GM23248 (cell line): ENCODE measurements around the gene FEZ2. TPM values are rescaled to one million over a fixed set of nuclear protein-coding genes. Genes with fewer than 3 reads are reported as not detected.

ENCODE experiments used
- DNase-seq: peaks from one replicate; pipeline ENCODE4 v3.0.0-alpha.2; 2015
- H2AFZ ChIP-seq: fragments of 200-600 bp; sonication (generic); 2 replicates; pipeline ENCODE4 v1.6.1; 2016; ENCODE audit warnings: antibody characterized with exemption
- H3F3A ChIP-seq: fragments of 200-600 bp; sonication (generic); 2 replicates; pipeline ENCODE4 v1.6.1; 2016; ENCODE audit warnings: mild to moderate bottlenecking, antibody characterized with exemption, mixed run types; ENCODE audit not compliant: insufficient read depth
- H3K27ac ChIP-seq: fragments of 200-600 bp; sonication (generic); 2 replicates; pipeline ENCODE4 v1.5.1; 2016; ENCODE audit warnings: mild to moderate bottlenecking
- H3K27me3 ChIP-seq: fragments of 200-600 bp; sonication (generic); replicated peaks from 2 replicates; pipeline ENCODE4 v1.6.1; 2016; ENCODE audit warnings: mild to moderate bottlenecking; ENCODE audit not compliant: insufficient read depth
- H3K36me3 ChIP-seq: fragments of 200-600 bp; sonication (generic); 2 replicates; pipeline ENCODE4 v1.6.1; 2016; ENCODE audit warnings: low read depth, mild to moderate bottlenecking
- H3K4me1 ChIP-seq: fragments of 200-600 bp; sonication (generic); 2 replicates; pipeline ENCODE4 v1.6.1; 2016; ENCODE audit warnings: mild to moderate bottlenecking; ENCODE audit not compliant: insufficient read depth
- H3K4me2 ChIP-seq: fragments of 200-600 bp; sonication (generic); one replicate; pipeline ENCODE4 v1.6.1; 2016; ENCODE audit warnings: mild to moderate bottlenecking; ENCODE audit not compliant: unreplicated experiment
- H3K4me3 ChIP-seq: fragments of 200-600 bp; sonication (generic); 2 replicates; pipeline ENCODE4 v1.5.1; 2016; ENCODE audit warnings: mild to moderate bottlenecking
- H3K79me2 ChIP-seq: fragments of 200-600 bp; sonication (generic); 2 replicates; pipeline ENCODE4 v1.6.1; 2016; ENCODE audit warnings: mild to moderate bottlenecking; ENCODE audit not compliant: insufficient read depth
- H3K9ac ChIP-seq: fragments of 200-600 bp; sonication (generic); 2 replicates; pipeline ENCODE4 v1.6.1; 2016; ENCODE audit warnings: mild to moderate bottlenecking
- H3K9me2 ChIP-seq: fragments of 200-600 bp; sonication (generic); 2 replicates; pipeline ENCODE4 v1.6.1; 2016; ENCODE audit warnings: mixed run types, mild to moderate bottlenecking, moderate library complexity; ENCODE audit not compliant: insufficient read depth
- H3K9me3 ChIP-seq: fragments of 200-600 bp; sonication (generic); one replicate; pipeline ENCODE4 v1.6.1; 2017; ENCODE audit warnings: low read depth
- H4K20me1 ChIP-seq: fragments of 200-600 bp; sonication (generic); 2 replicates; pipeline ENCODE4 v1.6.0; 2016; ENCODE audit not compliant: insufficient read depth
- EZH2 ChIP-seq: fragments of 200-600 bp; sonication (generic); IDR thresholded peaks from 2 replicates; pipeline ENCODE4 v1.6.1; 2018; ENCODE audit warnings: antibody characterized with exemption, mild to moderate bottlenecking; ENCODE audit not compliant: insufficient read depth, poor library complexity, severe bottlenecking
- EZH2phosphoT487 ChIP-seq: fragments of 200-600 bp; sonication (generic); IDR thresholded peaks from 2 replicates; pipeline ENCODE4 v1.6.1; 2018; ENCODE audit warnings: antibody characterized with exemption, moderate library complexity, mild to moderate bottlenecking, low read depth; ENCODE audit not compliant: insufficient read depth
- WGBS, 2 experiments: methylation state at CpG; one replicate each; pipeline ENCODE4 v1.1.6; 2015 to 2017; ENCODE audit warnings: low lambda C conversion rate in 2 of 2, low coverage in 1 of 2; ENCODE audit errors: missing lambda C conversion rate in 2 of 2; 5-methylcytosine and 5-hydroxymethylcytosine counted together
- in situ Hi-C: fragments of 300-500 bp; cut with MboI; formaldehyde crosslinking; loops from 2 replicates; pipeline ENCODE4 v1.15.0; 2020
- polyA plus RNA-seq: library from polyadenylated mRNA; unstranded; fragments of >200 nt; fragmentation: Nextera tagmentation; extraction: Ambion mirVana; gene quantifications from 2 replicates; pipeline ENCODE4 v1.2.1, GENCODE V29; 2016
- total RNA-seq: library from RNA; depleted of rRNA; stranded (reverse); fragments of >200 nt; shearing (Covaris generic); gene quantifications from 2 replicates; pipeline ENCODE4 v1.2.3, GENCODE V29; 2014; rRNA removed

FEZ2 gene
- total and polyA plus RNA-seq, 2 experiments from 2014 or later: 48.8 to 93.2 TPM

DNA sequence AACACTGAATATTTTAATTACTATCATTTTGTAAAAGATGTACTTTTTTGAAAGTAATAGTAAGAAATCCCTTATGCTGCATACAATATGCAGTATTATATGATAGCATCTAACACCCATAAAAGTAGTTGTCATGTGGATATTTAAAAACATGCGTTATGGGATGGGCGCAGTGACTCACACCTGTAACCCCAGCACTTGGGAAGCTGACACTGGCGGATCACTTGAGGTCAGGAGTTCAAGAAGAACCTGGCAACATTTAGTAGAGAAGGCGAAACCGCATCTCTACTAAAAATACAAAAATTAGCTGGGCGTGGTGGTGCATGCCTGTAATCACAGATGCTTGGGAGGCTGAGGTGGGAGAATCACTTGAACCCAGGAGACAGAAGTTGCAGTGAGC lies 88.9 kb downstream of the FEZ2 start:
- Histone ChIP-seq H3K9me2 (no peaks in the 10 kb centered on the region), H3K4me2 (no peak overlapping the region), H3K4me1 (0 out of 2 replicates have a peak, but pooled peaks cover 7% of the 10 kb centered on the region), H3K9me3 (no peaks in the 10 kb centered on the region), H3K9ac (no peak overlapping the region), H3K27ac (0 out of 2 replicates have a peak overlapping the region, but pooled peaks have one; percentile 28), H3F3A (peaks cover 89% of the 10 kb centered on the region), H3K79me2 (peaks cover 77% of the 10 kb centered on the region), H3K27me3 (no peaks in the 10 kb centered on the region), H2AFZ (no peak overlapping the region), H3K36me3 (peaks cover 83% of the 10 kb centered on the region), H4K20me1 (no peaks in the 10 kb centered on the region), H3K4me3 (no peak overlapping the region)
- 94 to 97% methylated on average over 6 of the region's 6 CpGs for WGBS, 2 experiments
- in situ Hi-C loops: no loop called here
- TF ChIP-seq EZH2phosphoT487 (no peak), EZH2 (no peak)
- no peak for DNase-seq

GRCh38 chr2:36507408-36507812 lies 90.6 kb downstream of the FEZ2 start:
- Histone ChIP-seq H3K27me3 (no peaks in the 10 kb centered on the region), H3K4me3 (no peak overlapping the region), H3K36me3 (peaks cover 83% of the 10 kb centered on the region), H3K4me2 (no peak overlapping the region), H3K9ac (no peak overlapping the region), H3K9me3 (no peaks in the 10 kb centered on the region), H3K9me2 (no peaks in the 10 kb centered on the region), H2AFZ (no peak overlapping the region), H3F3A (peaks cover 87% of the 10 kb centered on the region), H3K79me2 (peaks cover 81% of the 10 kb centered on the region), H4K20me1 (no peaks in the 10 kb centered on the region), H3K27ac (peak overlapping the region; percentile 28), H3K4me1 (0 out of 2 replicates have a peak, but pooled peaks cover 7% of the 10 kb centered on the region)
- no peak for TF ChIP-seq EZH2
- no peak for TF ChIP-seq EZH2phosphoT487
- in situ Hi-C loops: no loop called here
- DNase-seq: peak; percentile 62

Other genes with a start within 250 kb of the FEZ2 start
- gene CRIM1, start 242.4 kb downstream of the FEZ2 start, total RNA-seq: 485 and 499 TPM in 2 replicates
- 76.4 and 77.4 TPM in 2 replicates for gene CRIM1, start 242.4 kb downstream of the FEZ2 start, polyA plus RNA-seq
- gene VIT, start 98.5 kb upstream of the FEZ2 start, total RNA-seq: 0.22 TPM in 1 of 2 replicates, not detected in the other
- gene VIT, start 98.5 kb upstream of the FEZ2 start, polyA plus RNA-seq: 0.31 TPM in 1 of 2 replicates, not detected in the other